CD1c-positive myeloid dendritic cell (primary cell): ENCODE measurements around the gene LAMB1.
"Not testable (repeated sequence)": the region's sequence is repeated elsewhere in the genome, so short reads cannot be mapped to it uniquely, and the experiment has no call there.

Experiments used
- DNase-seq: peaks from one replicate; pipeline ENCODE4 v3.0.0-alpha.2; 2016; ENCODE audit errors: extremely low spot score

LAMB1 gene

GRCh38 chr7:107971613-107972012 is 31.3 kb downstream of the LAMB1 start:
- peak; percentile 41 for DNase-seq

- DNase-seq = no peak
These were observed 31.9 kb downstream of the LAMB1 start for GRCh38 chr7:107971100-107971499.

GRCh38 chr7:107969856-107970255 is 33.1 kb downstream of the LAMB1 start:
- DNase-seq = no peak

GRCh38 chr7:107968449-107968848 is 34.5 kb downstream of the LAMB1 start:
- no peak for DNase-seq

- DNase-seq = no peak
These were observed 35.5 kb downstream of the LAMB1 start for GRCh38 chr7:107967420-107967819.

- DNase-seq = no peak
These were observed 36.2 kb downstream of the LAMB1 start for GRCh38 chr7:107966711-107967110.

GRCh38 chr7:107964510-107964909 is 38.5 kb downstream of the LAMB1 start:
- no peak for DNase-seq

- DNase-seq = no peak
These were observed 40.1 kb downstream of the LAMB1 start for GRCh38 chr7:107962817-107963216.

GRCh38 chr7:107961405-107961804 is 41.6 kb downstream of the LAMB1 start:
- DNase-seq = no peak

GRCh38 chr7:107960272-107960671 is 42.7 kb downstream of the LAMB1 start:
- DNase-seq = no peak

GRCh38 chr7:107959527-107959898 is 43.4 kb downstream of the LAMB1 start:
- no peak for DNase-seq

- DNase-seq = no peak
These were observed 44.0 kb downstream of the LAMB1 start for GRCh38 chr7:107958764-107959526.

GRCh38 chr7:107957436-107957835 is 45.5 kb downstream of the LAMB1 start:
- no peak for DNase-seq

GRCh38 chr7:107956950-107957349 is 46.0 kb downstream of the LAMB1 start:
- DNase-seq = not testable (repeated sequence)

GRCh38 chr7:107955394-107955793 is 47.6 kb downstream of the LAMB1 start:
- DNase-seq = no peak

- no peak for DNase-seq
These were observed 49.0 kb downstream of the LAMB1 start for GRCh38 chr7:107953924-107954303.

- no peak for DNase-seq
These were observed 49.6 kb downstream of the LAMB1 start for GRCh38 chr7:107953265-107953923.

GRCh38 chr7:107951896-107952295 is 51.1 kb downstream of the LAMB1 start:
- no peak for DNase-seq

- no peak for DNase-seq
These were observed 51.7 kb downstream of the LAMB1 start for GRCh38 chr7:107951172-107951787.

GRCh38 chr7:107949443-107949935 is 53.5 kb downstream of the LAMB1 start:
- DNase-seq = no peak

- no peak for DNase-seq
These were observed 54.1 kb downstream of the LAMB1 start for GRCh38 chr7:107948645-107949442.

- no peak for DNase-seq
These were observed 56.1 kb downstream of the LAMB1 start for GRCh38 chr7:107946881-107947280.
